ENCODE data around the gene ALK.

ALK gene

DNA sequence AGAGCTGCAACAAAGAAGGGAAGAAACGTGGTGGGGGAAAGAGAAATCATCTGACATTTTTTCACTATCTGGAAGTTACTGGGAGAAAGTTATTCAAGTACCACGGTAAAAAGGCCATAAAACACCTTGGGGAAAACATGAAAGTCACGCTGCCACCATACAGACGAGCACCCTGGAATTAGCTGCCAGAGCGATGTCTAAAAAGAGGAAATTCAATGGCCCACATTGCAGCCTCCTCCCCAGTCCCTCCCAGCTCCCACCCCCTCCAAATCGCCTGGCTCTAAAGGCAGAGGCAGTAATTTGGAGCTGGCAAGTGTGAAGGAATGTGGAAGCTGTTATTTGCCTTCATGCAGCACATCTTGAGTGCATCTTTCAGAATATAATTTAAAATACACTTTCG lies 192.0 kb downstream of the ALK start:
- no peak overlapping the region for H3K27ac ChIP-seq
- H3K4me2 ChIP-seq, result no peak overlapping the region
- no peaks in the 10 kb centered on the region for H3K9me3 ChIP-seq
- no peak overlapping the region for H3K9ac ChIP-seq
- peaks cover 6% of the 10 kb centered on the region; the same call in 1 of the 2 replicates for H3K4me1 ChIP-seq
- TF ChIP-seq Cebpa-rat (IDR thresholded peaks at IDR 0.05), result no peak
- H4K20me1 ChIP-seq, result no peaks in the 10 kb centered on the region
- no peaks in the 10 kb centered on the region for H3K27me3 ChIP-seq
- no peak overlapping the region for H3K4me3 ChIP-seq
- H3K36me3 ChIP-seq, result no peaks in the 10 kb centered on the region

DNA sequence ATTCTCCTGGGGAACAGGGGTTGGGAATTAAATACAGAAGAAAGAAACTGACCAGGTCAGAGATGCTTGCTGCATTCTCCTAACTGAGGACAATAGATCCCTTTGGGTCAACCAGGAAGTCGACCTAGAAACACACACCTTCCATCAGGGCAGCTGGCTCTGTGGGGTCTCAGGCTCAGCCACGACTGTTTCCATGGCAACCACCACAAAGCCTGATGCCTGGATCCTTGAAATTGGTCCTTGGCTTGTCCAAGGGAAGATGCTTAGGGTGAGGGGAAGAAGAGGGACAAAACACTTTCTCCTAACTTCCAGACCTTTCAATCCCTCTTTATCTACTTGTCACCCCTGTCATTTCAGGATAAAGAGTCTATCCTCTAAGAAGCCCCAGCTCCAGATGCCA lies 194.4 kb downstream of the ALK start:
- TF ChIP-seq Cebpa-rat (IDR thresholded peaks at IDR 0.05), result no peak

DNA sequence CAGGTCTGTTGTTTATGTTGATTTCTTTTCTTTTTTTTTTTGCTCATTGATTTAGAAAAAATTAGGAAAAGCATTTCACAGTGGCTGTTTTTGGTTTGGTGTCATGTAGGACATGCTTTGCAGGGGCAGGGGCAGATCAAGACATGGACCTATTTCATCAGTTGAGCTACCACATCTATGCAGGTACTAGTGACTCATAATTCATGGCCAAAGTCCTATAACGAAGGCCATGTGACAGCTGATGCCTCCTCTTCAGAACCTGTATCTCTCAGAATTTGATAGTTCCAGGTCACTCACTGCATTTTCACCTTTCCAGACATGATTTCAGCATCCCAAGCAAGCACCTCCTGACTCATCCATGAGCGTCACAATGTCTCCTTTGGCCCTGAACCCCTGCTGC lies 195.8 kb downstream of the ALK start:
- no peaks in the 10 kb centered on the region for H3K36me3 ChIP-seq
- no peak overlapping the region for H3K4me2 ChIP-seq
- H3K4me3 ChIP-seq, result no peak overlapping the region
- TF ChIP-seq Cebpa-rat (IDR thresholded peaks at IDR 0.05), result no peak
- no peak overlapping the region for H3K27ac ChIP-seq
- H3K9ac ChIP-seq, result no peak overlapping the region
- H3K27me3 ChIP-seq, result no peaks in the 10 kb centered on the region
- H4K20me1 ChIP-seq, result no peaks in the 10 kb centered on the region
- no peaks in the 10 kb centered on the region for H3K9me3 ChIP-seq
- H3K4me1 ChIP-seq, result peaks cover 6% of the 10 kb centered on the region; the same call in 1 of the 2 replicates

More for the DNA sequence above, 194.4 kb downstream of the ALK start:
- H3K9ac ChIP-seq, result no peak overlapping the region
- H3K4me1 ChIP-seq, result peaks cover 6% of the 10 kb centered on the region; the same call in 1 of the 2 replicates
- H3K4me2 ChIP-seq, result no peak overlapping the region
- no peaks in the 10 kb centered on the region for H3K36me3 ChIP-seq
- H3K27me3 ChIP-seq, result no peaks in the 10 kb centered on the region
- no peak overlapping the region for H3K27ac ChIP-seq
- no peaks in the 10 kb centered on the region for H4K20me1 ChIP-seq
- H3K9me3 ChIP-seq, result no peaks in the 10 kb centered on the region
- H3K4me3 ChIP-seq, result no peak overlapping the region

DNA sequence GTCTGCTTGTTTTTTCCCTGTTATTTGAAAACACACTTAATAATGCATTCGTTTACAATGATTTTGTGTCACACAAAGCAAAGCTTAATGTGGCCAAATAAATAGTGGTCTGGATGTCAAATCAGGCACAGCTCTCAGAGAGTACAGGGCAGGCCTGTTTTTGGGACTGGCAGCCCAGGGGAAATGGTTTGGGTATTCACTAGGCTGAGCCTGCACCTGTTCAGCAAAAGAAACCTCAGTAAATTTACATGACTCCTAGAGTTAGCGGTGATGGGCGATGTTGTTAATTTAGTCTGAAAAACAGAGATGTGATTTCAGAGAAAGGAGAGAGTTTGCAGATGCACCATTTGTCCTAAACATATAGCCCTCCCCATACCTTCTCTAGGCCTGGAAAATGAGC lies 197.1 kb downstream of the ALK start:
- H3K27me3 ChIP-seq, result no peaks in the 10 kb centered on the region
- H3K27ac ChIP-seq, result no peak overlapping the region
- H3K4me2 ChIP-seq, result no peak overlapping the region
- peaks cover 6% of the 10 kb centered on the region; the same call in 1 of the 2 replicates for H3K4me1 ChIP-seq
- TF ChIP-seq Cebpa-rat (IDR thresholded peaks at IDR 0.05), result no peak
- no peaks in the 10 kb centered on the region for H4K20me1 ChIP-seq
- no peaks in the 10 kb centered on the region for H3K36me3 ChIP-seq
- H3K9me3 ChIP-seq, result no peaks in the 10 kb centered on the region
- no peak overlapping the region for H3K4me3 ChIP-seq
- H3K9ac ChIP-seq, result no peak overlapping the region

DNA sequence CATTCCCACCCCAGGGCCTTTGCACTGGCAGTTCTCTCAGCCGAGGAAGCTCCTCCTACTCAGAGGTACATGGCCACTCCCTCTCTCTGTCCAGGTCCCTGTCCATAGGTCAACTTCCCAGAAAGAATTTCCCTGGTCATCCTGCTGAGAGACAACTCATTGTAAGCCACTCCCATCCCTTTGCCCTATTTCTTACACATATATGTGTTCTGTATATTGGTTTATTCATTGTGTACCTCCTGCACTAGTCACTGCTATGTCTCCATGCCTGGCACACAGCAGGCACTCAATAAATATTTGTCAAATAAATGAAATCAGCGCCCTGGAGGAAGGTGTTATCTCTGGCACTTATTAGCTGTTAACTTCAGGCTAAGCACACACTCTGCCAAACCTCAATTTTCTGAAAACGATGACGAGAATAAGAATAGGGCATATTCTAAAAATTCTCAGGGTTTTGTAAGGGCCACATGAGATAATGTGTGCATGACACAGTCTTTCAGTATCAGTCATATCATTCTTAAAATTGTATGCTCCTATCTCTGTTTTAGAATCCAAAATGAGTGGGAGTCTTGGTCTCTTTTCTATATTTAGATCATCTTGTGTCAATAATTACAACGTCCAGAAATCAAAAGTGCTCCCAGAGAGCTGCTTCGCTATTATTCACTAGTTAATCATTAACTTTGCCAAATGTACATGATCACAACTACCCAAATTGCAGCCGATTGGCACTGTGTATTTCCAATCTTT lies 198.0 kb downstream of the ALK start:
- TF ChIP-seq Cebpa-rat (IDR thresholded peaks at IDR 0.05), result no peak
- Histone ChIP-seq H3K4me2 (no peak overlapping the region), H3K36me3 (no peaks in the 10 kb centered on the region), H3K9me3 (no peaks in the 10 kb centered on the region), H4K20me1 (no peaks in the 10 kb centered on the region), H3K4me3 (no peak overlapping the region), H3K27me3 (no peaks in the 10 kb centered on the region), H3K4me1 (peaks cover 6% of the 10 kb centered on the region; the same call in 1 of the 2 replicates), H3K27ac (no peak overlapping the region), H3K9ac (no peak overlapping the region)

DNA sequence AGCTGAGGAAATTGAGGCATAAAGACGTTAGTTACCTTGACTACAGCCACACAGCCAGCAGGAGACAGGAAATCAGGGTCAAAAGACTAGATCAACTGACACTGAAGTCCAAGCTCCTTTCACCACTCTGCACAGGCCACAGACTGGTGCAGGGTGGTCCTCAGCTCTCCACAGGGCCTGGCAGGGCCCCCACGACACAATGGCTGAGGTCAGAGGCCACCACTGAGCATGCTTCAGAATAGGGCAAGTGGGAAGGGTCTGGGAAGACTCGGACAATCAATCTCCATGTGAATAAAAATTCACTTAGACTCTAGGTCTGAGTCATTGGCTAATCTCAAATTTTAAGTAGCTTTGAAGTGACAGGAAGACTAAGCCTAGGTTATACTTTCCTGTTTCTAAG lies 201.7 kb downstream of the ALK start:
- no peaks in the 10 kb centered on the region for H3K27me3 ChIP-seq
- TF ChIP-seq Cebpa-rat (IDR thresholded peaks at IDR 0.05), result no peak
- H3K9ac ChIP-seq, result no peak overlapping the region
- H3K4me3 ChIP-seq, result no peak overlapping the region
- H3K36me3 ChIP-seq, result no peaks in the 10 kb centered on the region
- H3K9me3 ChIP-seq, result no peaks in the 10 kb centered on the region
- no peak overlapping the region for H3K27ac ChIP-seq
- no peaks in the 10 kb centered on the region for H3K4me1 ChIP-seq
- no peaks in the 10 kb centered on the region for H4K20me1 ChIP-seq
- H3K4me2 ChIP-seq, result no peak overlapping the region

DNA sequence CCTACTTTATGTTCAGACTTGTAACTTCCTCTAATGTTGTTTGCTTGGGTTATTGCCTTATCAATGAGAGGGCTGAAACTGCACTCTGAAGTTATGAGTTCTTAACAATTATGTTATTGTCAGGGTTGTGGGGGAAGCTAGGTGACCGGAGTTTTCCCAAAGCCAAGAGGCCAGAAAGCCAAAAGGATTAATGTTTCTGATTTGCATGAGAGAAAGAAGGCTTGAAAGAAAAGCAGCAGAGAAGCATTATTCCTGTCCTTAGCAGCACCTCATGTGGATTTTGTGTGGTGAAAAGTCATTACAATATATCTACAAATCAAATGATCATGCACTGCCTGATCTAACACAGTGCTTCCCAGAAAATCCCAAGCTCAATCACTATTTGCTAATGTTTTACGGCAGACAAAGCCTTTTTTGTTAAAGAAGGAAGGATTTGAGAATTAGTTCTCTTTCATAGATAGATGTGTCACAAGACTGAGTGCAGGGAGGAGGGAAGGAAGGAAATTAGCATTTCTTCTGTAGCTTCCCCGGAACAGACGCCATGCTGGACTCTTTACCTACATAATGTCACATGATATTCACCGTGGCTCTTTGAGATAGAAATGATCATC lies 203.2 kb downstream of the ALK start:
- no peaks in the 10 kb centered on the region for H4K20me1 ChIP-seq
- no peak overlapping the region for H3K27ac ChIP-seq
- H3K4me3 ChIP-seq, result no peak overlapping the region
- no peaks in the 10 kb centered on the region for H3K36me3 ChIP-seq
- no peak overlapping the region for H3K9ac ChIP-seq
- no peak for TF ChIP-seq Cebpa-rat (IDR thresholded peaks at IDR 0.05)
- no peaks in the 10 kb centered on the region for H3K9me3 ChIP-seq
- no peaks in the 10 kb centered on the region for H3K27me3 ChIP-seq
- no peak overlapping the region for H3K4me2 ChIP-seq
- H3K4me1 ChIP-seq, result no peaks in the 10 kb centered on the region

DNA sequence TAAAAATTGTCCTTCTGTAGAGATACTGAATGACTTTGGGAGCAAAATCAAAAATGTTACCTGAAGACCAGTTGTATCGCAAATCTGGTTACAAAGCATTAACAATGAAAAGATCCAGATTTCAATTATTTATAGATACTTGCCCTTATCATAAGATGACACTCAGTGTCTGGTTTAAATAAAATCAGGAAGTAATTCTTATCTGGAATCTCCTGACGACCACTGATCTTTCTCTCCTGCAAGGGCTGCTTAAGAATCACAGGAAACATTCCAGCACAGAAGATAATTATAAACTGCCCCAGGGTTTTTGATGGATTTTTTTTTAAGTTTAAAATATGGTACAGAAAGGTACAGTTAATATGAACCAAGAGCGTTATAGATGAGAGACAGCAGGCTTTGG lies 205.7 kb downstream of the ALK start:
- no peak overlapping the region for H3K4me3 ChIP-seq
- H3K4me2 ChIP-seq, result no peak overlapping the region
- H3K36me3 ChIP-seq, result no peaks in the 10 kb centered on the region
- H3K9me3 ChIP-seq, result no peaks in the 10 kb centered on the region
- peaks cover 12% of the 10 kb centered on the region for H3K4me1 ChIP-seq
- no peak overlapping the region for H3K27ac ChIP-seq
- no peaks in the 10 kb centered on the region for H4K20me1 ChIP-seq
- H3K9ac ChIP-seq, result no peak overlapping the region
- no peak for TF ChIP-seq Cebpa-rat (IDR thresholded peaks at IDR 0.05)
- no peaks in the 10 kb centered on the region for H3K27me3 ChIP-seq

DNA sequence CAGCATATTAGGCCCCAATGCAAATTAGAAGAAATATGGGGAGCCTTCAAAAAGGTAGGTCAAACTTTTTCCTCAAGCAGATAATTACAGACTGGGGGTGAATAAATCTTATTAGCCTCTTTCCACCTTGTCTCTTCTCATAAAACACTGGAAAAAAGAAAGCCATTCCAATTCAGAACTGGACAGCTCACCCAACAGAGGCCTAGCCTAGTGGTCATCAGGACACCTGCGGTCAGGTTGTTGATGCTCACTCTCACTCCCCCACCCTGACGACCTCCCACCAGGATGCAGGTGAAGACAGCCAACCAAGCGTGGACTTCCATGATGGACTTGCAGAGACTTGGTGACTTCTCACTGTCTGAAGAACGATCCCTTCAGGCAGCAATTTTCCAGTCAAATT lies 207.1 kb downstream of the ALK start:
- no peaks in the 10 kb centered on the region for H3K9me3 ChIP-seq
- peaks cover 12% of the 10 kb centered on the region for H3K4me1 ChIP-seq
- H3K36me3 ChIP-seq, result no peaks in the 10 kb centered on the region
- no peak overlapping the region for H3K9ac ChIP-seq
- H3K27ac ChIP-seq, result no peak overlapping the region
- H3K4me2 ChIP-seq, result no peak overlapping the region
- no peaks in the 10 kb centered on the region for H4K20me1 ChIP-seq
- no peak for TF ChIP-seq Cebpa-rat (IDR thresholded peaks at IDR 0.05)
- no peak overlapping the region for H3K4me3 ChIP-seq
- H3K27me3 ChIP-seq, result no peaks in the 10 kb centered on the region

DNA sequence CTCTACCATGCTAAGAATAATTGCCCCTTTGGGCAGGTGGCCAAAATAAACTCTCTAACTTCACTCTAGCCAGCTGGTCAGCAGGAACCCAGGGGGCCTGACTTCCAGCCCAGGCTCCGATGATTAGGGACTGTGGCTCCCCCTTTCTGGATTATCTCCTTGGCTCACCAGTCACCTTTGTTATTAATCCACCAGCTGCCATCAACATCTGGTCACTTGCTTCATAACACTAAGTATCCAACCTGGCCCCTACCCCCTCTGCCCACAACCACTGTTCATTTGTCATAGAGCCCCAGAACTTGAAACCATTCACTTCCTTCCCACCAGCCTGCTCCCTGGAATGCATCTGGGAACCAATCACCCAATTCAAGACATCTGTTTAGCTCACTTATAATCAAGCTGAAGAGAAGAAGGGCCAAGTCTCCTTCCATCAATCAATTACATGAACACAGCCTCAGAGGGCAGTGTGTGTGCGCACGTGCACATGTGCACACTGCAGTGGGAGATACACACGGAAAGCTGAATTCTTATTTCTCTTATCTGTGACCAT lies 215.1 kb downstream of the ALK start:
- Histone ChIP-seq H3K9ac (no peak overlapping the region), H3K27me3 (no peaks in the 10 kb centered on the region), H3K27ac (no peak overlapping the region), H4K20me1 (no peaks in the 10 kb centered on the region), H3K4me1 (no peaks in the 10 kb centered on the region), H3K9me3 (peaks cover 3% of the 10 kb centered on the region; the same call in 1 of the 2 replicates), H3K4me3 (no peak overlapping the region), H3K4me2 (no peak overlapping the region), H3K36me3 (no peaks in the 10 kb centered on the region)
- no peak for TF ChIP-seq Cebpa-rat (IDR thresholded peaks at IDR 0.05)

Data from BLaER1 (cell line).